HCT116 (cell line): ENCODE data around the gene MAST4.

Source experiments
- ATF3 ChIP-seq: IDR thresholded peaks from 2 replicates; pipeline ENCODE4 v1.6.1; 2012
- EZH2 ChIP-seq: fragments of 200-600 bp; sonication (generic); IDR thresholded peaks from 2 replicates; pipeline ENCODE4 v1.6.1; 2017; ENCODE audit warnings: antibody characterized with exemption, mixed run types
- POLR2A ChIP-seq: IDR thresholded peaks from 2 replicates; pipeline ENCODE4 v1.7.0; 2011; ENCODE audit warnings: borderline replicate concordance; ENCODE audit not compliant: insufficient read depth, insufficient read length; ENCODE audit errors: extremely low read depth
- SP1 ChIP-seq: IDR thresholded peaks from 2 replicates; pipeline ENCODE4 v1.6.1; 2012; ENCODE audit warnings: low read depth
- SRF ChIP-seq: IDR thresholded peaks from 2 replicates; pipeline ENCODE4 v1.6.1; 2012; ENCODE audit warnings: low read depth
- YY1 ChIP-seq: IDR thresholded peaks from 2 replicates; pipeline ENCODE4 v1.6.1; 2011; ENCODE audit warnings: low read length, low read depth, moderate library complexity, mild to moderate bottlenecking; ENCODE audit not compliant: insufficient replicate concordance; ENCODE audit errors: extremely low read depth
- ZNF274 ChIP-seq: fragments of 200-500 bp; sonication (Bioruptor generic); IDR thresholded peaks from 2 replicates; pipeline ENCODE4 v1.6.1; 2014; ENCODE audit warnings: mild to moderate bottlenecking, low read depth, low read length, inconsistent platforms
- TF ChIP-seq, protein P1 (sequence below), 3 experiments: fragments of 200-600 bp in 1 of 3; sonication (generic) in 1 of 3; IDR thresholded peaks in 2 of 3; conservative IDR thresholded peaks in 1 of 3; 2 replicates each; pipeline ENCODE4 v1.5.1; 2012 to 2017; ENCODE audit warnings: low read depth in 2 of 3, low read length in 2 of 3, antibody characterized with exemption in 1 of 3, borderline replicate concordance in 1 of 3, control low read depth in 1 of 3, mild to moderate bottlenecking in 1 of 3, mixed read lengths in 1 of 3, mixed run types in 1 of 3, moderate library complexity in 1 of 3; ENCODE audit not compliant: insufficient read depth in 1 of 3
- TF ChIP-seq, protein P2 (sequence below): IDR thresholded peaks from 2 replicates; pipeline ENCODE4 v1.6.1; 2012
- TF ChIP-seq, protein P3 (sequence below): IDR thresholded peaks from 2 replicates; pipeline ENCODE4 v1.6.1; 2012; ENCODE audit warnings: low read depth

DNA sequence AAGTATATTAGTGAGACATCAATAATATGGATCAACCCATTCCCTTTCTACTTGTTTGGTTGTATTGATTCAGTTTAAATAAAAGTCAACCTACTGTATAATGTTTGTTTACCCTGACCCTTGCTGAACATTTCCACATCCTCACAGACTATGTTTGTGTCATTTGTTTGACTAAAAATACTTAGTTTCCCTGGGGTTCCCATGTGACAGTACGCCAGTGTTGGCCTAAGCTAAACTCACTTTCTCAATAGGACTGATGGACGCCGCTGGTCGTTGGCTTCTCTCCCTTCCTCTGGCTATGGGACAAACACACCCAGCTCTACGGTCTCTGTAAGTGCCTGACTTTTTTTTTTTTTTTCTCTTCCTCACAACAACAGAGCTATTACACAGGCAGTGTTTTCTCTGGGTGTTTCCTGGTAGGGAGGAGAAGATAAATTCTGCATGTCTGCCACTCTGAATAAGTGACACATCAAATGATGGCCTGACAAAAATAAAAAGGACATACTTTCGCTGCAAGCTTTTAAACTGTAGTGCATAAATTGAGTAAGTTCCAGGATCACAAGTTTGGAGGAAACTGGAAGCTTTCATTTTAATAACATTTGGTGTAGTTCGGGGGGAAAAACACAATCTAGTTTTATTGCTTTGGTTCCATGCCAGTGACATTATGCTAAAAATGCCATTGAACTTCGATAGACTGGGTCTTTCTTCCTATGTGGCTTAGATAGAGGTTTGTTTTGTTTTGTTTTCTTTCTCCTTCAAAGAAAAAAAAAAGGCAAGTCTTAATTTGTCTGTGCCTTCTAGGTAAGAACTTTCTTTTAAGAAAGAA lies 499.4 kb downstream of the MAST4 start:
- TF ChIP-seq, protein P1, sequence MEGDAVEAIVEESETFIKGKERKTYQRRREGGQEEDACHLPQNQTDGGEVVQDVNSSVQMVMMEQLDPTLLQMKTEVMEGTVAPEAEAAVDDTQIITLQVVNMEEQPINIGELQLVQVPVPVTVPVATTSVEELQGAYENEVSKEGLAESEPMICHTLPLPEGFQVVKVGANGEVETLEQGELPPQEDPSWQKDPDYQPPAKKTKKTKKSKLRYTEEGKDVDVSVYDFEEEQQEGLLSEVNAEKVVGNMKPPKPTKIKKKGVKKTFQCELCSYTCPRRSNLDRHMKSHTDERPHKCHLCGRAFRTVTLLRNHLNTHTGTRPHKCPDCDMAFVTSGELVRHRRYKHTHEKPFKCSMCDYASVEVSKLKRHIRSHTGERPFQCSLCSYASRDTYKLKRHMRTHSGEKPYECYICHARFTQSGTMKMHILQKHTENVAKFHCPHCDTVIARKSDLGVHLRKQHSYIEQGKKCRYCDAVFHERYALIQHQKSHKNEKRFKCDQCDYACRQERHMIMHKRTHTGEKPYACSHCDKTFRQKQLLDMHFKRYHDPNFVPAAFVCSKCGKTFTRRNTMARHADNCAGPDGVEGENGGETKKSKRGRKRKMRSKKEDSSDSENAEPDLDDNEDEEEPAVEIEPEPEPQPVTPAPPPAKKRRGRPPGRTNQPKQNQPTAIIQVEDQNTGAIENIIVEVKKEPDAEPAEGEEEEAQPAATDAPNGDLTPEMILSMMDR (IDR thresholded peaks at IDR 0.05 in 2 of 3, conservative IDR thresholded peaks at IDR 0.05 in 1 of 3; ENCODE audit: borderline replicate concordance in 1 of 3, insufficient read depth in 1 of 3, low read depth in 2 of 3, low read length in 2 of 3): no peak
- TF ChIP-seq POLR2A: no peak
- TF ChIP-seq, protein P2, sequence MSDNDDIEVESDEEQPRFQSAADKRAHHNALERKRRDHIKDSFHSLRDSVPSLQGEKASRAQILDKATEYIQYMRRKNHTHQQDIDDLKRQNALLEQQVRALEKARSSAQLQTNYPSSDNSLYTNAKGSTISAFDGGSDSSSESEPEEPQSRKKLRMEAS: no peak
- TF ChIP-seq YY1: no peak
- no peak for TF ChIP-seq SP1
- TF ChIP-seq SRF: no peak
- TF ChIP-seq ATF3: no peak
- TF ChIP-seq EZH2: no peak
- TF ChIP-seq, protein P3, sequence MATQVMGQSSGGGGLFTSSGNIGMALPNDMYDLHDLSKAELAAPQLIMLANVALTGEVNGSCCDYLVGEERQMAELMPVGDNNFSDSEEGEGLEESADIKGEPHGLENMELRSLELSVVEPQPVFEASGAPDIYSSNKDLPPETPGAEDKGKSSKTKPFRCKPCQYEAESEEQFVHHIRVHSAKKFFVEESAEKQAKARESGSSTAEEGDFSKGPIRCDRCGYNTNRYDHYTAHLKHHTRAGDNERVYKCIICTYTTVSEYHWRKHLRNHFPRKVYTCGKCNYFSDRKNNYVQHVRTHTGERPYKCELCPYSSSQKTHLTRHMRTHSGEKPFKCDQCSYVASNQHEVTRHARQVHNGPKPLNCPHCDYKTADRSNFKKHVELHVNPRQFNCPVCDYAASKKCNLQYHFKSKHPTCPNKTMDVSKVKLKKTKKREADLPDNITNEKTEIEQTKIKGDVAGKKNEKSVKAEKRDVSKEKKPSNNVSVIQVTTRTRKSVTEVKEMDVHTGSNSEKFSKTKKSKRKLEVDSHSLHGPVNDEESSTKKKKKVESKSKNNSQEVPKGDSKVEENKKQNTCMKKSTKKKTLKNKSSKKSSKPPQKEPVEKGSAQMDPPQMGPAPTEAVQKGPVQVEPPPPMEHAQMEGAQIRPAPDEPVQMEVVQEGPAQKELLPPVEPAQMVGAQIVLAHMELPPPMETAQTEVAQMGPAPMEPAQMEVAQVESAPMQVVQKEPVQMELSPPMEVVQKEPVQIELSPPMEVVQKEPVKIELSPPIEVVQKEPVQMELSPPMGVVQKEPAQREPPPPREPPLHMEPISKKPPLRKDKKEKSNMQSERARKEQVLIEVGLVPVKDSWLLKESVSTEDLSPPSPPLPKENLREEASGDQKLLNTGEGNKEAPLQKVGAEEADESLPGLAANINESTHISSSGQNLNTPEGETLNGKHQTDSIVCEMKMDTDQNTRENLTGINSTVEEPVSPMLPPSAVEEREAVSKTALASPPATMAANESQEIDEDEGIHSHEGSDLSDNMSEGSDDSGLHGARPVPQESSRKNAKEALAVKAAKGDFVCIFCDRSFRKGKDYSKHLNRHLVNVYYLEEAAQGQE: no peak
- no peak for TF ChIP-seq ZNF274
